ENCODE measurements around the gene LTBP4.
"Not testable (repeated sequence)": the region's sequence is repeated elsewhere in the genome, so short reads cannot be mapped to it uniquely, and the experiment has no call there.

Gene LTBP4
- total RNA-seq: 30.0 to 47.1 reads per million in 2 donors

- peak; percentile 40 for DNase-seq
Observed at GRCh38 chr19:40601134-40601974, at the start of gene LTBP4. Gene LTBP4 (plus strand): TSS chr19:40601369. CDS start chr19:40601388, 19 bp downstream.

DNA sequence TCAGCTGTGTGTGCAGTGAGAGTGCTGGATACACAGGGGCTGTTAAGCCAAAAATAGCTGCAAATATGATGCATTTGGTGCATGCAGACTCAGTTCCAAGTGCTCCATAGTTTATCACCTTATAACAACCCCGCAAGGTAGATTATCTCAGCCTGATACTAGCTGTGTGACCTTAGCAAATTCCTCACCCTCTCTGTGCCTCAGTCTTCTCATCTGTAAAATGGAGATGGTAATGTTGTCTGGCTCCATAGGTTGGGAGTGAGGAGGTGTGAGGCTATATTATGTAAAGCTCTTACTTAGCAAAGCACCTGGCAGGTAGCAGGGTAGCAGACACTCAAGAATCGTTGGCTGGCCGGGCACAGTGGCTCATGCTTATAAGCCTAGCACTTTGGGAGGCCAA is 48.3 kb upstream of the LTBP4 start:
- DNase-seq: no peak

DNA sequence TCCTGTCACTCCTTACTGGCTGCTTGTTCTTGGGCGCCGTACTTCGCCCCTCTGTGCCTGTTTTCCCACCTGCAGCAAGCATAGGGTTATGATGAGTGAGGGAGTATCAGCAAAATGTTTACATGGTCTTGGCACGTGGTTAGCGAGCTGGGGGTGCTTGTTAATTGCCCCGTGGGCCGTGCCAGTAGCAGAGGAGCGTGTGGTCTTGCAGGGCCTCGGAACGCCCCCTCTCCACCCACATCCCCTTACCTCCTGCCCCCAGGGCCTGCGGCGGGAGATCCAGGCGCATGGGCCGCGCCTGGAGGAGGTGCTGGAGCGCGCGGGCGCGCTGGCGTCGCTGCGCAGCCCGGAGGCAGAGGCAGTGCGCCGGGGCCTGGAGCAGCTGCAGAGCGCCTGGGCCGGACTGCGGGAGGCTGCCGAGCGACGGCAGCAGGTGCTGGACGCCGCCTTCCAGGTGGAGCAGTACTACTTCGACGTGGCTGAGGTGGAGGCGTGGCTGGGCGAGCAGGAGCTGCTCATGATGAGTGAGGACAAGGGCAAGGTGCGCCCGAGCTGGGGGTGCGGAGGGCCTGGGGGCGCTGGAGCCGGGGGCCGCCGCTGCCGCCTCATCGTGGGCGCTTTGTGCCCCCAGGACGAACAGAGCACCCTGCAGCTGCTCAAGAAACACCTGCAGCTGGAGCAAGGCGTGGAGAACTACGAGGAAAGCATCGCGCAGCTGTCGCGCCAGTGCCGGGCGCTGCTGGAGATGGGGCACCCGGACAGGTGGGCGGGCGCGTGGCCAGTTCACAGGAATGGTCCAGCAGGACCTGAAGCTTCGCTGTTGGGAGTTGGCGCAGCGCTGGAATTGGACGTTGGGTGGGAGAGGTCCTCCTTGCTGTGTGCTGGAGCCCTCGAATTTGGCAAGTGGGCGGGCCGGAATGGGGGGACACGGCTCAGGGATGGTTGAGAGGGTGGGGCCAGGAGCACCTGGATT is 47.0 kb upstream of the LTBP4 start:
- no peak for DNase-seq

DNA sequence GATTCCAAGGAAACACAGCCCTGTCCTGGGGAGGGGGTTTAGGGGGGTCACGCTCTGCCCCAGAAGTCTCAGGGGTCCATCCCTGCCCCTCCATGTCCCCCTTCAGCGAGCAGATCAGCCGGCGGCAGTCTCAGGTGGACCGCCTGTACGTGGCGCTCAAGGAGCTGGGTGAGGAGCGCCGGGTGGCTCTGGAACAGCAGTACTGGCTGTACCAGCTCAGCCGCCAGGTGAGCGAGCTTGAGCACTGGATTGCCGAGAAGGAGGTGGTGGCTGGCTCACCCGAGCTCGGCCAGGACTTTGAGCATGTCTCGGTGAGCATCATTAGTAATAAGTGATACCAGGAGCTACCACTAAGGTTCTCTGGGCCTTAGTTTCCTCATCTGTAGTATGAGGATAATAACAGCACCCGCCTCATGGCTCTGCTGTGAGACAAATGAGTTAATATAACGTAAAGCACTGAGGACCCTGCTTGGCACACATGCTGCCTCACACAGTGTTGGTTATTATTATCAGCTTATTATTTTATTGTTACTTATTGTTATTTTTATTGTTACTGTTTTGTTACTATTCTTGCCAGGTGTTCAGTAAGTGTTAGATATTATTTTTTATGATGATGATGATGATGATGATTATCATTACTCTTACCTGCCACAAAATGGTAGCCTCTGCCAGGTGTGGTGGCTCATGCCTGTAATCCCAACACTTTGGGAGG is 45.0 kb upstream of the LTBP4 start:
- DNase-seq: no peak

DNA sequence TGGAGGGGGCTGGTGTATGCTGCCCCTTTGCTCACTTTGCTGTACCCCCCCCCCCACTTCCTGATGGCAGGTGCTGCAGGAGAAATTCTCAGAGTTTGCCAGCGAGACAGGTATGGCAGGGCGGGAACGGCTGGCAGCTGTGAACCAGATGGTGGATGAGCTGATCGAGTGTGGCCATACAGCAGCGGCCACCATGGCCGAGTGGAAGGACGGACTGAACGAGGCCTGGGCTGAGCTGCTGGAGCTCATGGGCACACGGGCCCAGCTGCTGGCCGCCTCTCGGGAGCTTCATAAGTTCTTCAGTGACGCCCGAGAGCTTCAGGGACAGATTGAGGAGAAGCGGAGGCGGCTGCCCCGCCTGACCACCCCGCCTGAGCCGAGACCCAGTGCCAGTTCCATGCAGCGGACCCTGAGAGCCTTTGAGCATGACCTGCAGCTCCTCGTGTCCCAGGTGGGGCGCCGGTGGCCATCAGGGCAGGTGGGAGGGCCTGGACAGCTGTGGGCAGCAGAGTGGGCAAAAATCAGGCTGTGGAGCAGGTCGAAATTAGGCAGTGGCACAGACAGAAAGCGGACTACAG is 44.1 kb upstream of the LTBP4 start:
- DNase-seq: no peak

DNA sequence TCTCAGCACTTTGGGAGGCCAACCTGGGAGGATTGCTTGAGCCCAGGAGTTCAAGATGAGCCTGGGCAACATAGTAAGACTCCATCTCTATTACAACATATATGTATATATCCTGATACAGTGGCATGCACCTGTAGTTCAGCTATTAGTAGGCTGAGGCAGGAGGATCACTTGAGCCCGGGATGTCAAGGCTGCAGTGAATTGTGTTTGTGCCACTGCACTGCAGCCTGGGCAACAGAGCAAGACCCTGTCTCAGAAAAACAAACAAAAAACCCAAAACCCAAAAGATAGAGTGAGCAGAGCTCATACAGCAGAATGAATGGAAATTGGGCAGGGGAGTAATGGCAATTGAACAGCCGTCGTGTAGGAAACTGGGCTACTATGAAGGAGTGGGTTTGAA is 41.8 kb upstream of the LTBP4 start:
- DNase-seq: no peak

- no peak for DNase-seq
Observed at GRCh38 chr19:40560092-40560507, 41.1 kb upstream of the LTBP4 start.

- no peak for DNase-seq
Observed at GRCh38 chr19:40561947-40562346, 39.2 kb upstream of the LTBP4 start.

- DNase-seq: not testable (repeated sequence)
Observed at GRCh38 chr19:40564535-40564934, 36.6 kb upstream of the LTBP4 start.

- no peak for DNase-seq
Observed at GRCh38 chr19:40565355-40565754, 35.8 kb upstream of the LTBP4 start.

GRCh38 chr19:40565910-40566495 is 35.2 kb upstream of the LTBP4 start:
- no peak for DNase-seq

GRCh38 chr19:40567040-40567749 is 34.0 kb upstream of the LTBP4 start:
- no peak for DNase-seq

DNA sequence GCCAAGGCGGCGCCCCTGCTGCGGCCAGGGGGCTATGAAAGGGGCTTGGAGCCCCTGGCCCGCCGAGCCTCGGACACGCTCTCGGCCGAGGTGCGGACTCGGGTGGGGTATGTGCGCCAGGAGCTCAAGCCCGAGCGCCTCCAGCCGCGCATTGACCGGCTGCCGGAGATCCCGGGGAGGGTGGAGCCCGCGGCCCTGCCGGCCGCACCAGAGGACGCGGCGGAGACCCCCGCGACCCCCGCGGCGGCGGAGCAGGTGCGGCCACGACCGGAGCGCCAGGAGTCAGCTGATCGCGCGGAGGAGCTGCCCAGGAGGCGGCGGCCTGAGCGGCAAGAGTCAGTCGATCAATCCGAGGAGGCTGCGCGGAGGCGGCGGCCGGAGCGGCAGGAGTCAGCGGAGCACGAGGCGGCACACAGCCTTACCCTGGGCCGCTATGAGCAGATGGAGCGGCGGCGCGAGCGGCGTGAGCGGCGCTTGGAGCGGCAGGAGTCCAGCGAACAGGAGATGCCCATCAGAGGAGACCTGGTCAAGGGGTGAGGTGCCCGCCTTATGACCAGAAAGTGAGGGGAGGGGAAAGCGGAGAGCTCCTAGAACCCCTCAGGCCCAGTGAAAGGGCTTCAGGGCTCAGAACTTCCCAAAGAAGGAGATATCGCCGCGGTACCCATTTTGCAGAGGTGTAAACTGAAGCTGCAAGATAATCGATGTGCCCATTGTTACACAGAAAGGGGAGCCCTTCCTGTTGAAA is 33.2 kb upstream of the LTBP4 start:
- no peak for DNase-seq

GRCh38 chr19:40570313-40571004 is 30.7 kb upstream of the LTBP4 start:
- peak; percentile 92 for DNase-seq

- no peak for DNase-seq
Observed at GRCh38 chr19:40571005-40571318, 30.2 kb upstream of the LTBP4 start.

- no peak for DNase-seq
Observed at GRCh38 chr19:40571831-40572495, 29.2 kb upstream of the LTBP4 start.

DNA sequence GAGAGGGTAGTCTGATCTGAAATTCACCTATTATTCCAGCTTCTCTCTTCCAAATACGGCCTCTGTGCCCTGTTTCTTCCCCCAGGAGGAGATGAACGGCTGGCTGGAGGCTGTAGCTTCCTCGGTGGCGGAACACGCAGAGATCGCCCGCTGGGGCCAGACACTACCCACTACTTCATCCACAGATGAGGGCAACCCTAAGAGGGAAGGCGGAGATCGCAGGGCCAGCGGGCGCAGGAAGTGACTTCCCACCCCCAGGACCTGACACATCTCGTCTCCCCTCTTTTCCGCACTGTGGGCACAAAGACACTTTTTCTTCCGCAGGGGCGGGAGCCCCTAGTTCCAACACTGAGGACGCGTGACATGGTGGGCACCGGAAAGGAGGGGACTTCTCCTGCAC is 25.8 kb upstream of the LTBP4 start:
- DNase-seq: no peak

- DNase-seq: no peak
Observed at GRCh38 chr19:40576151-40576584, 25.0 kb upstream of the LTBP4 start.
